ENCODE results near the gene YY2.

DNA sequence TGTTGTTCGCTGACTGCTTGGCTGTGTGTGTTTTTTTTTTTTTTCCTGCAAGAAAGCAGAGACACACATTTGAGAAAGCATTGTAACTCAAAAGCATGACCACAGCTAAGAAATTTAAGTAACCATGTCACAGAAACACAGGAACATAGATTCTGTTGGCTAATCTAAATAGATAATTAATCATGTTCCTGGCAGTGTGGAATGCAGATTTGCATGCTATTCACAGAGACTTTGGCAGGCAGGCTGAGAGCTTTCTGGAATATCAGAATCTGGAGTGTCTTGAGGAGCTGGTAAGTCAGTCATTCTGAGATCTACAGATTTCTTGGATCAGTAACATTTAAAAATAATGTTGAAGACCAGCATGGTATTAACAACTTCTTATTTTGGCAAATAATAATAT, 51.5 kb downstream of the YY2 start:
- TF ChIP-seq, protein P1, sequence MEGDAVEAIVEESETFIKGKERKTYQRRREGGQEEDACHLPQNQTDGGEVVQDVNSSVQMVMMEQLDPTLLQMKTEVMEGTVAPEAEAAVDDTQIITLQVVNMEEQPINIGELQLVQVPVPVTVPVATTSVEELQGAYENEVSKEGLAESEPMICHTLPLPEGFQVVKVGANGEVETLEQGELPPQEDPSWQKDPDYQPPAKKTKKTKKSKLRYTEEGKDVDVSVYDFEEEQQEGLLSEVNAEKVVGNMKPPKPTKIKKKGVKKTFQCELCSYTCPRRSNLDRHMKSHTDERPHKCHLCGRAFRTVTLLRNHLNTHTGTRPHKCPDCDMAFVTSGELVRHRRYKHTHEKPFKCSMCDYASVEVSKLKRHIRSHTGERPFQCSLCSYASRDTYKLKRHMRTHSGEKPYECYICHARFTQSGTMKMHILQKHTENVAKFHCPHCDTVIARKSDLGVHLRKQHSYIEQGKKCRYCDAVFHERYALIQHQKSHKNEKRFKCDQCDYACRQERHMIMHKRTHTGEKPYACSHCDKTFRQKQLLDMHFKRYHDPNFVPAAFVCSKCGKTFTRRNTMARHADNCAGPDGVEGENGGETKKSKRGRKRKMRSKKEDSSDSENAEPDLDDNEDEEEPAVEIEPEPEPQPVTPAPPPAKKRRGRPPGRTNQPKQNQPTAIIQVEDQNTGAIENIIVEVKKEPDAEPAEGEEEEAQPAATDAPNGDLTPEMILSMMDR (IDR thresholded peaks at IDR 0.05; ENCODE audit: insufficient read depth, low read depth, low read length), result no peak
- TF ChIP-seq EZH2 (IDR thresholded peaks at IDR 0.05; ENCODE audit: insufficient read depth, low read length), result no peak

Data from astrocyte (in vitro differentiated cells and primary cell).